Type B pancreatic cell (in vitro differentiated cells): ENCODE measurements around the gene LCMT2. TPM values are rescaled to one million over a fixed set of nuclear protein-coding genes. Genes with fewer than 3 reads are reported as not detected.

Source experiments
- DNase-seq: peaks from one replicate; pipeline ENCODE4 v3.0.0; 2021; ENCODE audit warnings: mixed read lengths; ENCODE audit not compliant: unreplicated experiment; ENCODE audit errors: extremely low spot score
- H3K27ac Mint-ChIP-seq: 2 replicates; pipeline ENCODE4 v1.8.0; 2021; ENCODE audit warnings: mild to moderate bottlenecking, mixed read lengths
- H3K27me3 Mint-ChIP-seq: 2 replicates; pipeline ENCODE4 v1.8.0; 2021; ENCODE audit warnings: mixed read lengths
- H3K36me3 Mint-ChIP-seq: 2 replicates; pipeline ENCODE4 v1.8.0; 2021; ENCODE audit warnings: mixed read lengths
- H3K4me1 Mint-ChIP-seq: one replicate; pipeline ENCODE4 v1.8.0; 2021; ENCODE audit warnings: mixed read lengths; ENCODE audit not compliant: unreplicated experiment
- H3K4me3 Mint-ChIP-seq: 2 replicates; pipeline ENCODE4 v1.8.0; 2021; ENCODE audit warnings: mild to moderate bottlenecking, mixed read lengths
- H3K9me3 Mint-ChIP-seq: 2 replicates; pipeline ENCODE4 v1.8.0; 2021; ENCODE audit warnings: mixed read lengths
- CTCF ChIP-seq: fragments of 200-600 bp; sonication (generic); conservative IDR thresholded peaks from 2 replicates; pipeline ENCODE4 v1.5.0; 2021; ENCODE audit warnings: antibody characterized with exemption, mild to moderate bottlenecking
- total RNA-seq: library from RNA; stranded (reverse); gene quantifications from 2 replicates; pipeline ENCODE4 v1.2.1, GENCODE V29; 2021; ENCODE audit warnings: low replicate concordance

LCMT2 gene
- total RNA-seq, 1 donor from 2014 or later: 13.7 TPM

GRCh38 chr15:43302205-43302817, 28.1 kb downstream of the LCMT2 start, which contains the start of gene TGM7:
TSS of gene TGM7 (minus strand) at chr15:43302255.
- Mint-ChIP-seq H3K4me1 (no peaks in the 10 kb centered on the region), H3K27ac (no peak within 1 kb of the TSS), H3K9me3 (no peaks in the 10 kb centered on the region), H3K27me3 (peaks cover 46% of the 10 kb centered on the region), H3K4me3 (no peak within 1 kb of the TSS), H3K36me3 (no peaks in the 10 kb centered on the region)
- no peak for TF ChIP-seq CTCF
- DNase-seq: no peak

- Mint-ChIP-seq H3K27me3 (peaks cover 42% of the 10 kb centered on the region), H3K4me3 (no peak overlapping the region), H3K27ac (no peak overlapping the region), H3K4me1 (no peaks in the 10 kb centered on the region), H3K36me3 (no peaks in the 10 kb centered on the region), H3K9me3 (no peaks in the 10 kb centered on the region)
- TF ChIP-seq CTCF: no peak
- no peak for DNase-seq
Measured at GRCh38 chr15:43299884-43300283, 30.5 kb downstream of the LCMT2 start.

- DNase-seq: no peak
- no peak for TF ChIP-seq CTCF
- H3K27me3 Mint-ChIP-seq: peaks cover 46% of the 10 kb centered on the region
- H3K4me3 Mint-ChIP-seq: no peak overlapping the region
- H3K27ac Mint-ChIP-seq: no peak overlapping the region
- no peaks in the 10 kb centered on the region for H3K9me3 Mint-ChIP-seq
- no peaks in the 10 kb centered on the region for H3K36me3 Mint-ChIP-seq
- H3K4me1 Mint-ChIP-seq: no peaks in the 10 kb centered on the region
Measured at GRCh38 chr15:43299411-43299810, 31.0 kb downstream of the LCMT2 start.

GRCh38 chr15:43294091-43294706, 36.2 kb downstream of the LCMT2 start:
- no peaks in the 10 kb centered on the region for H3K4me1 Mint-ChIP-seq
- no peak for DNase-seq
- no peaks in the 10 kb centered on the region for H3K9me3 Mint-ChIP-seq
- H3K27ac Mint-ChIP-seq: no peak overlapping the region
- no peaks in the 10 kb centered on the region for H3K36me3 Mint-ChIP-seq
- no peak for TF ChIP-seq CTCF
- H3K4me3 Mint-ChIP-seq: no peak overlapping the region
- peaks cover 64% of the 10 kb centered on the region for H3K27me3 Mint-ChIP-seq

GRCh38 chr15:43293432-43293831, 36.9 kb downstream of the LCMT2 start:
- Mint-ChIP-seq H3K27me3 (peaks cover 61% of the 10 kb centered on the region), H3K27ac (no peak overlapping the region), H3K36me3 (no peaks in the 10 kb centered on the region), H3K9me3 (no peaks in the 10 kb centered on the region), H3K4me3 (no peak overlapping the region), H3K4me1 (no peaks in the 10 kb centered on the region)
- TF ChIP-seq CTCF: no peak
- no peak for DNase-seq
